GM12878 (cell line): ENCODE results near the gene ZNF682. TPM values are rescaled to one million over a fixed set of nuclear protein-coding genes. Genes with fewer than 3 reads are reported as not detected.
"Not testable (repeated sequence)": the region's sequence is repeated elsewhere in the genome, so short reads cannot be mapped to it uniquely, and the experiment has no call there.

Experiments
- ATAC-seq: fragments of 200-7000 bp; cut with Tn5 transposase; 3 replicates; pipeline ENCODE4 v1.9.1; 2020; ENCODE audit warnings: mild to moderate bottlenecking, moderate library complexity
- BruUV-seq: library from RNA; stranded (reverse); fragments of 400-500 nt; replicated peaks from 2 replicates; lab custom pipeline; 2021; lab: Mats Ljungman, UMichigan
- CTCF ChIA-PET: fragments of 300-600 bp; sonication (Branson Sonifier 250); formaldehyde crosslinking; extraction: SDS; loops from one replicate; lab custom pipeline; 2021; ENCODE audit warnings: inconsistent platforms; lab: Yijun Ruan, JAX
- POLR2A ChIA-PET: fragments of 350-600 bp; formaldehyde crosslinking; extraction: SDS; loops from one replicate; lab custom pipeline; 2021; ENCODE audit warnings: inconsistent platforms; lab: Charles Lee
- RAD21 ChIA-PET: fragments of 300-600 bp; sonication (Branson Sonifier 250); formaldehyde crosslinking; loops from one replicate; lab custom pipeline; 2023; ENCODE audit warnings: antibody characterized with exemption; ENCODE audit not compliant: unreplicated experiment; lab: Charles Lee
- SMC1A ChIA-PET: fragments of 300-600 bp; sonication (Branson Sonifier 250); formaldehyde crosslinking; loops from one replicate; lab custom pipeline; 2023; ENCODE audit not compliant: unreplicated experiment, uncharacterized antibody; lab: Charles Lee
- DNase-seq: peaks from one replicate; pipeline ENCODE4 v3.0.0-alpha.2; 2011; ENCODE audit warnings: low read depth, low spot score
- FAIRE-seq: peaks from 3 replicates; lab custom pipeline; 2011; peaks lifted over from hg19 to GRCh38; lab: Jason Lieb, UNC
- H2AFZ ChIP-seq: 2 replicates; pipeline ENCODE4 v1.6.0; 2011; ENCODE audit warnings: low read depth, low read length, control low read depth; ENCODE audit not compliant: control insufficient read depth
- H3K27ac ChIP-seq: 2 replicates; pipeline ENCODE4 v1.5.1; 2011; ENCODE audit warnings: control low read depth; ENCODE audit not compliant: control insufficient read depth, insufficient read depth
- H3K27me3 ChIP-seq, 2 experiments: replicated peaks in 1 of 2; 2 replicates each; pipeline versions ENCODE4 v1.6.0 to v1.6.1; 2011; ENCODE audit warnings: low read length in 1 of 2; ENCODE audit not compliant: control insufficient read depth in 2 of 2, insufficient read depth in 2 of 2
- H3K36me3 ChIP-seq, 2 experiments: 2 replicates each; pipeline ENCODE4 v1.5.1; 2011; ENCODE audit warnings: low read length in 1 of 2; ENCODE audit not compliant: control insufficient read depth in 2 of 2, insufficient read depth in 2 of 2
- H3K4me1 ChIP-seq: 2 replicates; pipeline ENCODE4 v1.6.1; 2011; ENCODE audit warnings: mild to moderate bottlenecking, low read length, moderate library complexity, mixed read lengths; ENCODE audit not compliant: control insufficient read depth, insufficient read depth
- H3K4me2 ChIP-seq: 2 replicates; pipeline ENCODE4 v1.6.0; 2011; ENCODE audit warnings: control low read depth; ENCODE audit not compliant: control insufficient read depth, insufficient read depth
- H3K4me3 ChIP-seq: fragments of 200-600 bp; sonication (generic); 2 replicates; pipeline ENCODE4 v1.5.1; 2016
- H3K79me2 ChIP-seq: 2 replicates; pipeline ENCODE4 v1.6.0; 2011; ENCODE audit warnings: low read length; ENCODE audit not compliant: control insufficient read depth, insufficient read depth
- H3K9ac ChIP-seq: 2 replicates; pipeline ENCODE4 v1.8.0; 2011; ENCODE audit warnings: low read length, control low read depth, mixed read lengths; ENCODE audit not compliant: control insufficient read depth, insufficient read depth
- H3K9me3 ChIP-seq: replicated peaks from 3 replicates; pipeline ENCODE4 v1.5.1; 2011; ENCODE audit warnings: mild to moderate bottlenecking, low read length; ENCODE audit not compliant: control insufficient read depth, insufficient read depth
- H4K20me1 ChIP-seq: 2 replicates; pipeline ENCODE4 v1.6.0; 2011; ENCODE audit not compliant: control insufficient read depth, insufficient read depth
- CEBPZ ChIP-seq: fragments of 150-350 bp; IDR thresholded peaks from 2 replicates; pipeline ENCODE4 v1.6.1; 2016; ENCODE audit warnings: low read depth, low read length
- IKZF1 ChIP-seq: fragments of 450-650 bp; conservative IDR thresholded peaks from 2 replicates; pipeline ENCODE4 v1.6.1; 2017; ENCODE audit warnings: antibody characterized with exemption, mild to moderate bottlenecking
- MEF2B ChIP-seq: fragments of 450-650 bp; IDR thresholded peaks from 2 replicates; pipeline ENCODE4 v1.6.1; 2018; ENCODE audit warnings: mild to moderate bottlenecking, moderate library complexity; ENCODE audit not compliant: partially characterized antibody, poor library complexity, severe bottlenecking
- SIX5 ChIP-seq: IDR thresholded peaks from 2 replicates; pipeline ENCODE4 v1.6.1; 2011; ENCODE audit warnings: mild to moderate bottlenecking, low read depth, low read length, moderate library complexity; ENCODE audit not compliant: severe bottlenecking
- WGBS: methylation state at CpG from one replicate; pipeline ENCODE4 v1.1.6; 2016; ENCODE audit warnings: low lambda C conversion rate; ENCODE audit not compliant: insufficient replicate concordance, insufficient coverage; ENCODE audit errors: missing lambda C conversion rate; 5-methylcytosine and 5-hydroxymethylcytosine counted together
- in situ Hi-C: fragments of 300-500 bp; cut with MboI; formaldehyde crosslinking; loops from 9 replicates; pipeline ENCODE4 v1.14.3; 2018; ENCODE audit warnings: mixed read lengths
- intact Hi-C: fragments of 100-400 bp; cut with micrococcal nuclease; formaldehyde crosslinking; loops from one replicate; pipeline ENCODE4 v1.14.2; 2022; ENCODE audit not compliant: unreplicated experiment
- polyA plus RNA-seq, 11 experiments: library from polyadenylated mRNA; depleted of rRNA in 4 of 11; unstranded in 6 of 11; stranded (reverse) in 5 of 11; fragments of >200 nt; fragmentation: Nextera tagmentation in 4 of 11; fragmentation: Illumina TruSeq in 1 of 11; extraction: Ambion mirVana in 4 of 11; extraction: Trizol in 1 of 11; gene quantifications; 1 replicate in 1 of 11; 2 replicates in 10 of 11; pipeline versions ENCODE4 v1.2.1 to v1.2.3, GENCODE V29; 2011 to 2016; ENCODE audit warnings: inconsistent platforms in 2 of 11, missing spikeins in 2 of 11, low read depth in 1 of 11
- total RNA-seq, 4 experiments: library from RNA; depleted of rRNA in 3 of 4; stranded (reverse); fragments of >200 nt in 3 of 4; fragmentation: Illumina TruSeq in 1 of 4; extraction: Trizol in 1 of 4; gene quantifications; 2 replicates each; pipeline versions ENCODE4 v1.2.1 to v1.2.3, GENCODE V29; 2013 to 2021

Gene ZNF682
- total and polyA plus RNA-seq, 10 of the 15 experiments (the other 5 are each of a cell fraction or from before 2014, with no cell fraction given) = 0.06 to 1.6 (median 0.27) TPM; not detected in 3

GRCh38 chr19:20058738-20059137, 19.4 kb upstream of the ZNF682 start:
- H3K79me2 ChIP-seq, DNase-seq, H3K4me3 ChIP-seq, intact Hi-C loops, H3K27me3 ChIP-seq, H2AFZ ChIP-seq, H3K9me3 ChIP-seq, FAIRE-seq, H4K20me1 ChIP-seq, RAD21 ChIA-PET, H3K27ac ChIP-seq, BruUV-seq, in situ Hi-C loops, H3K9ac ChIP-seq, ATAC-seq, H3K4me1 ChIP-seq, H3K36me3 ChIP-seq, H3K4me2 ChIP-seq, CTCF ChIA-PET, POLR2A ChIA-PET: not testable (repeated sequence)
- SMC1A ChIA-PET = interaction anchor here (0.6 kb wide), 1 partner anchor 88 kb away, joined by 3 read pairs; no protein-coding TSS in a partner anchor

- TF ChIP-seq SIX5 (peak; percentile 53), IKZF1 (0 out of 2 replicates have a peak, but pooled peaks have one; percentile 40), MEF2B (no peak), CEBPZ (no peak)
- ChIA-PET CTCF (interaction anchor here (0.6 kb wide), 1 partner anchor 210 kb away, joined by 3 read pairs; no protein-coding TSS in a partner anchor), RAD21 (no interaction called here), POLR2A (interaction anchor here (0.6 kb wide), 1 partner anchor 211 kb away, joined by 5 read pairs; no protein-coding TSS in a partner anchor), SMC1A (no interaction called here)
- peak overlapping the region; percentile 26 for H2AFZ ChIP-seq
- DNase-seq (peak; percentile 17), FAIRE-seq (no peak), ATAC-seq (no peak)
- no peak overlapping the region for H3K4me3 ChIP-seq
- intact Hi-C loops = no loop called here
- no TSS peak for BruUV-seq
- no peaks in the 10 kb centered on the region; the same call in 2 of the 3 replicates for H3K9me3 ChIP-seq
- no peaks in the 10 kb centered on the region for H3K4me1 ChIP-seq
- under 1% methylated on average over 43 of the region's 43 CpGs for WGBS
- H3K9ac ChIP-seq = no peak overlapping the region
- no peaks in the 10 kb centered on the region for H4K20me1 ChIP-seq
- no peaks in the 10 kb centered on the region for H3K27me3 ChIP-seq
- H3K79me2 ChIP-seq = no peaks in the 10 kb centered on the region
- H3K27ac ChIP-seq = no peak overlapping the region
- in situ Hi-C loops = no loop called here
- H3K4me2 ChIP-seq = no peak overlapping the region
- H3K36me3 ChIP-seq = no peaks in the 10 kb centered on the region
Observed at GRCh38 chr19:20051841-20052768, 12.8 kb upstream of the ZNF682 start.

- H3K4me3 ChIP-seq, RAD21 ChIA-PET, H3K4me2 ChIP-seq, CTCF ChIA-PET, ATAC-seq, H3K27me3 ChIP-seq, H2AFZ ChIP-seq, in situ Hi-C loops, FAIRE-seq, BruUV-seq, DNase-seq, intact Hi-C loops, H3K27ac ChIP-seq, POLR2A ChIA-PET, H3K79me2 ChIP-seq, H3K36me3 ChIP-seq, H3K9ac ChIP-seq, H4K20me1 ChIP-seq, H3K9me3 ChIP-seq, SMC1A ChIA-PET, H3K4me1 ChIP-seq: not testable (repeated sequence)
- WGBS = 0% methylated on average over 5 of the region's 5 CpGs
Observed at GRCh38 chr19:20045742-20046141, 6.4 kb upstream of the ZNF682 start.
